HepG2 (cell line): ENCODE results near the gene PARK7. TPM values are rescaled to one million over a fixed set of nuclear protein-coding genes. Genes with fewer than 3 reads are reported as not detected.

Experiments used
- ATAC-seq: fragments of 200-7000 bp; cut with Tn5 transposase; 3 replicates; pipeline ENCODE4 v1.9.1; 2020; ENCODE audit warnings: mild to moderate bottlenecking, moderate library complexity
- BruUV-seq: library from RNA; stranded (reverse); fragments of 400-500 nt; replicated peaks from 2 replicates; lab custom pipeline; 2021; lab: Mats Ljungman, UMichigan
- CTCF ChIA-PET: fragments of 300-600 bp; formaldehyde crosslinking; extraction: SDS; loops from one replicate; lab custom pipeline; 2021; ENCODE audit warnings: low total read pairs, inconsistent platforms, low intra/inter-chr PET ratio; lab: Yijun Ruan, JAX
- POLR2A ChIA-PET: fragments of 350-600 bp; sonication (Branson Sonifier 250); formaldehyde crosslinking; loops from one replicate; lab custom pipeline; 2020; ENCODE audit warnings: antibody characterized with exemption, inconsistent platforms; lab: Yijun Ruan, JAX
- DNase-seq: peaks from one replicate; pipeline ENCODE4 v3.0.0-alpha.2; 2015; ENCODE audit warnings: low spot score
- FAIRE-seq: peaks from 3 replicates; lab custom pipeline; 2011; peaks lifted over from hg19 to GRCh38; lab: Jason Lieb, UNC
- H2AFZ ChIP-seq: one replicate; pipeline ENCODE4 v1.6.1; 2011; ENCODE audit warnings: low read length, inconsistent platforms
- H3K27ac ChIP-seq: fragments of 300-600 bp; 3 replicates; pipeline ENCODE4 v1.8.0; 2011; ENCODE audit warnings: mixed run types, mild to moderate bottlenecking, mixed read lengths, low read length, inconsistent platforms; ENCODE audit not compliant: insufficient read depth; ENCODE audit errors: extremely low read length
- H3K27me3 ChIP-seq, 2 experiments: fragments of 200-600 bp in 1 of 2; 2 replicates in 1 of 2; 3 replicates in 1 of 2; pipeline versions ENCODE4 v1.6.0 to v1.8.0; 2011; ENCODE audit warnings: low read length in 2 of 2, mild to moderate bottlenecking in 2 of 2, moderate library complexity in 2 of 2, inconsistent platforms in 1 of 2; ENCODE audit not compliant: insufficient read depth in 2 of 2, control insufficient read depth in 1 of 2
- H3K36me3 ChIP-seq, 2 experiments: fragments of 200-600 bp in 1 of 2; replicated peaks in 1 of 2; 2 replicates in 1 of 2; 3 replicates in 1 of 2; pipeline versions ENCODE4 v1.5.1 to v1.8.0; 2011; ENCODE audit warnings: low read length in 2 of 2, inconsistent platforms in 1 of 2; ENCODE audit not compliant: insufficient read depth in 2 of 2, control insufficient read depth in 1 of 2
- H3K4me1 ChIP-seq: 2 replicates; pipeline ENCODE4 v1.5.1; 2012; ENCODE audit warnings: low read length, inconsistent platforms; ENCODE audit not compliant: insufficient read depth
- H3K4me2 ChIP-seq: 2 replicates; pipeline ENCODE4 v1.6.0; 2011; ENCODE audit warnings: low read depth, low read length, inconsistent platforms
- H3K4me3 ChIP-seq, 3 experiments: fragments of 200-600 bp in 1 of 3; sonication (generic), shearing (Covaris generic) in 1 of 3; replicated peaks in 1 of 3; 2 replicates each; pipeline ENCODE4 v1.5.1; 2011 to 2016; ENCODE audit warnings: low read length in 3 of 3, inconsistent platforms in 2 of 3, low read depth in 2 of 3, mild to moderate bottlenecking in 2 of 3, control low read depth in 1 of 3, mixed read lengths in 1 of 3; ENCODE audit not compliant: insufficient read depth in 1 of 3
- H3K79me2 ChIP-seq: one replicate; pipeline ENCODE4 v1.6.1; 2011; ENCODE audit warnings: low read length, inconsistent platforms; ENCODE audit not compliant: insufficient read depth
- H3K9ac ChIP-seq: 2 replicates; pipeline ENCODE4 v1.6.0; 2011; ENCODE audit warnings: mild to moderate bottlenecking, low read depth, low read length, inconsistent platforms; ENCODE audit not compliant: insufficient read depth
- H3K9me3 ChIP-seq: 2 replicates; pipeline ENCODE4 v1.5.1; 2012; ENCODE audit warnings: mild to moderate bottlenecking, low read length
- H4K20me1 ChIP-seq: 2 replicates; pipeline ENCODE4 v1.6.0; 2011; ENCODE audit warnings: inconsistent platforms, mild to moderate bottlenecking, low read length, moderate library complexity; ENCODE audit not compliant: insufficient read depth
- DPF2 ChIP-seq: sonication (generic); formaldehyde crosslinking; IDR thresholded peaks from 2 replicates; pipeline ENCODE4 v1.4.0; 2020; ENCODE audit warnings: mild to moderate bottlenecking, low read depth, missing genetic modification reagents, borderline replicate concordance
- E2F1 ChIP-seq: sonication (generic); formaldehyde crosslinking; IDR thresholded peaks from 2 replicates; pipeline ENCODE4 v1.5.0; 2020; ENCODE audit warnings: missing genetic modification reagents
- ELF4 ChIP-seq: sonication (generic); formaldehyde crosslinking; IDR thresholded peaks from 2 replicates; pipeline ENCODE4 v1.5.0; 2020; ENCODE audit warnings: missing genetic modification reagents, mild to moderate bottlenecking, moderate library complexity, borderline replicate concordance
- PLSCR1 ChIP-seq: sonication (generic); formaldehyde crosslinking; IDR thresholded peaks from 2 replicates; pipeline ENCODE4 v1.5.0; 2020; ENCODE audit warnings: missing genetic modification reagents, mild to moderate bottlenecking, borderline replicate concordance
- SATB2 ChIP-seq: sonication (generic); formaldehyde crosslinking; IDR thresholded peaks from 2 replicates; pipeline ENCODE4 v1.5.0; 2020; ENCODE audit warnings: missing genetic modification reagents
- ZBTB40 ChIP-seq, 2 experiments: fragments of 450-650 bp in 1 of 2; sonication (generic) in 1 of 2; formaldehyde crosslinking in 1 of 2; IDR thresholded peaks; 2 replicates each; pipeline versions ENCODE4 v1.6.1 to v1.8.0; 2016 to 2022; ENCODE audit warnings: antibody characterized with exemption in 1 of 2, mild to moderate bottlenecking in 1 of 2, missing genetic modification reagents in 1 of 2
- ZBTB46 ChIP-seq: sonication (generic); formaldehyde crosslinking; IDR thresholded peaks from 2 replicates; pipeline ENCODE4 v1.4.0; 2020; ENCODE audit warnings: mild to moderate bottlenecking, missing genetic modification reagents, borderline replicate concordance
- WGBS: methylation state at CpG from one replicate; pipeline ENCODE4 v1.1.6; 2017; ENCODE audit warnings: low lambda C conversion rate; 5-methylcytosine and 5-hydroxymethylcytosine counted together
- in situ Hi-C: cut with HindIII; loops from 2 replicates; pipeline ENCODE4 v1.10.0; 2017; ENCODE audit warnings: low pct_unique_long_range_greater_than_20kb; ENCODE audit not compliant: extremely low pct_ligation_motif_present
- intact Hi-C: fragments of 100-400 bp; cut with micrococcal nuclease; formaldehyde crosslinking; loops from one replicate; pipeline ENCODE4 v1.10.0; 2022; ENCODE audit not compliant: unreplicated experiment
- polyA plus RNA-seq, 8 experiments: library from polyadenylated mRNA; depleted of rRNA in 3 of 8; stranded (reverse) in 7 of 8; unstranded in 1 of 8; fragments of >200 nt; fragmentation: Illumina TruSeq in 4 of 8; extraction: Trizol in 4 of 8; gene quantifications; 2 replicates each; pipeline versions ENCODE4 v1.2.1 to v1.2.3, GENCODE V29; 2011 to 2016; ENCODE audit warnings: low read depth in 4 of 8, missing spikeins in 1 of 8, mixed read lengths in 1 of 8; ENCODE audit not compliant: insufficient read depth in 1 of 8
- total RNA-seq, 5 experiments: library from RNA; depleted of rRNA; stranded (reverse); fragments of >200 nt; fragmentation: Illumina TruSeq; extraction: Trizol; gene quantifications; 2 replicates each; pipeline ENCODE4 v1.2.3, GENCODE V29; 2016; ENCODE audit warnings: low read depth in 1 of 5

Gene PARK7
- total and polyA plus RNA-seq, 2 of the 13 experiments (the other 11 are each of a cell fraction or from before 2014, with no cell fraction given) = 212 to 296 TPM

- Histone ChIP-seq H3K36me3 (peaks cover 20 to 53% of the 10 kb centered on the region in 2 experiments; a peak in 4 of 5 replicates), H2AFZ (no peak overlapping the region), H3K9ac (no peak overlapping the region), H3K9me3 (no peaks in the 10 kb centered on the region), H3K4me2 (no peak overlapping the region), H3K4me1 (no peaks in the 10 kb centered on the region), H3K79me2 (peaks cover 6% of the 10 kb centered on the region), H4K20me1 (0 out of 2 replicates have a peak, but pooled peaks cover 3% of the 10 kb centered on the region), H3K27ac (no peak overlapping the region), H3K4me3 (no peak overlapping the region), H3K27me3 (no peaks in the 10 kb centered on the region)
- 44% methylated on average over 8 of the region's 8 CpGs for WGBS
- in situ Hi-C loops = no loop called here
- intact Hi-C loops = loop anchor here (1.0 to 2.0 kb wide), 2 partner anchors 339 to 374 kb away; no protein-coding TSS in a partner anchor
- peak; percentile 97 for FAIRE-seq
- peak; percentile 100 for ATAC-seq
- TSS peak; percentile 17 for BruUV-seq
- ChIA-PET CTCF (interaction anchor here (1.2 to 3.7 kb wide), 5 partner anchors 40 to 377 kb away, joined by 7 to 39 read pairs (median 12); no protein-coding TSS in a partner anchor), POLR2A (interaction anchor here (0.6 to 2.2 kb wide), 8 partner anchors 9 to 372 kb away, joined by 3 to 15 read pairs (median 4); partner anchors contain the start of gene PARK7)
- DNase-seq = peak; percentile 76
- no peak for TF ChIP-seq PLSCR1 (CRISPR knock-in tag)
- no peak for TF ChIP-seq SATB2 (CRISPR knock-in tag)
- no peak for TF ChIP-seq DPF2 (CRISPR knock-in tag)
- no peak for TF ChIP-seq ELF4 (CRISPR knock-in tag)
- no peak for TF ChIP-seq ZBTB40 (IDR thresholded peaks at IDR 0.05)
- no peak for TF ChIP-seq ZBTB40 (CRISPR knock-in tag; IDR thresholded peaks at IDR 0.05)
- TF ChIP-seq ZBTB46 (CRISPR knock-in tag) = no peak
- TF ChIP-seq E2F1 = no peak
These were observed 13.8 kb downstream of the PARK7 start for GRCh38 chr1:7975212-7975865.
